Measurements from ENCODE around the gene USP40.

The USP40 gene

GRCh38 chr2:233556881-233557736 is 9.5 kb downstream of the USP40 start:
- FAIRE-seq: no peak

- FAIRE-seq: no peak
Measured at GRCh38 chr2:233553366-233553765, 13.2 kb downstream of the USP40 start.

GRCh38 chr2:233551491-233551890 is 15.1 kb downstream of the USP40 start:
- FAIRE-seq: no peak

- FAIRE-seq: no peak
Measured at GRCh38 chr2:233546774-233547173, 19.8 kb downstream of the USP40 start.

- no peak for FAIRE-seq
Measured at GRCh38 chr2:233546101-233546500, 20.5 kb downstream of the USP40 start.

GRCh38 chr2:233544200-233544610 is 22.4 kb downstream of the USP40 start:
- no peak for FAIRE-seq

GRCh38 chr2:233542507-233542906 is 24.1 kb downstream of the USP40 start:
- FAIRE-seq: no peak

- no peak for FAIRE-seq
Measured at GRCh38 chr2:233538741-233539140, 27.8 kb downstream of the USP40 start.

GRCh38 chr2:233535271-233535670 is 31.3 kb downstream of the USP40 start:
- FAIRE-seq: no peak

- no peak for FAIRE-seq
Measured at GRCh38 chr2:233532971-233533370, 33.6 kb downstream of the USP40 start.

GRCh38 chr2:233531955-233532354 is 34.6 kb downstream of the USP40 start:
- no peak for FAIRE-seq

GRCh38 chr2:233530381-233530780 is 36.2 kb downstream of the USP40 start:
- no peak for FAIRE-seq

GRCh38 chr2:233528182-233528581 is 38.4 kb downstream of the USP40 start:
- no peak for FAIRE-seq

GRCh38 chr2:233525791-233526190 is 40.8 kb downstream of the USP40 start:
- FAIRE-seq: no peak

GRCh38 chr2:233519787-233520611 is 46.6 kb downstream of the USP40 start:
- FAIRE-seq: peak; percentile 53

GRCh38 chr2:233513953-233514655 is 52.5 kb downstream of the USP40 start:
- FAIRE-seq: no peak

- FAIRE-seq: no peak
Measured at GRCh38 chr2:233503947-233504637, 62.5 kb downstream of the USP40 start.

- FAIRE-seq: no peak
Measured at GRCh38 chr2:233503481-233503880, 63.1 kb downstream of the USP40 start.

GRCh38 chr2:233501198-233502076 is 65.1 kb downstream of the USP40 start:
- no peak for FAIRE-seq

GRCh38 chr2:233499928-233500327 is 66.7 kb downstream of the USP40 start:
- no peak for FAIRE-seq

- FAIRE-seq: no peak
Measured at GRCh38 chr2:233498126-233498525, 68.5 kb downstream of the USP40 start.

GRCh38 chr2:233497692-233498091 is 68.9 kb downstream of the USP40 start:
- no peak for FAIRE-seq

Measured in colon (tissue), 2 donors.